DOHH2 (cell line): ENCODE data around the gene ARPC1B.
A peak's percentile ranks its signal among the peaks of the same experiment; 100 is the strongest.

Experiments
- H3F3A ChIP-seq: fragments of 200-600 bp; sonication (generic), shearing (Covaris generic); 2 replicates; pipeline ENCODE4 v1.6.0; 2016; ENCODE audit warnings: antibody characterized with exemption, mild to moderate bottlenecking; ENCODE audit not compliant: control insufficient read depth, insufficient read depth
- H3K27ac ChIP-seq: fragments of 200-600 bp; sonication (generic); 2 replicates; pipeline ENCODE4 v1.5.1; 2014; ENCODE audit warnings: low read depth, mild to moderate bottlenecking, low read length, moderate library complexity
- H3K27me3 ChIP-seq: fragments of 200-600 bp; sonication (generic); 2 replicates; pipeline ENCODE4 v1.6.1; 2014; ENCODE audit warnings: mild to moderate bottlenecking, low read length, mixed read lengths; ENCODE audit not compliant: control insufficient read depth
- H3K36me3 ChIP-seq: fragments of 200-600 bp; sonication (generic); 2 replicates; pipeline ENCODE4 v1.6.1; 2014; ENCODE audit warnings: mild to moderate bottlenecking, low read length, moderate library complexity, mixed read lengths; ENCODE audit not compliant: control insufficient read depth
- H3K4me1 ChIP-seq: fragments of 200-600 bp; sonication (generic); 2 replicates; pipeline ENCODE4 v1.6.1; 2014; ENCODE audit warnings: mild to moderate bottlenecking, low read length, mixed read lengths; ENCODE audit not compliant: control insufficient read depth
- H3K4me2 ChIP-seq: fragments of 200-600 bp; sonication (generic); 2 replicates; pipeline ENCODE4 v1.6.0; 2014; ENCODE audit warnings: mild to moderate bottlenecking, low read length, moderate library complexity
- H3K4me3 ChIP-seq: fragments of 200-600 bp; sonication (generic); 2 replicates; pipeline ENCODE4 v1.5.1; 2014; ENCODE audit warnings: mild to moderate bottlenecking, low read length, mixed read lengths
- H3K79me2 ChIP-seq: fragments of 200-600 bp; sonication (generic); 2 replicates; pipeline ENCODE4 v1.6.1; 2014; ENCODE audit warnings: mild to moderate bottlenecking, low read length, mixed read lengths; ENCODE audit not compliant: control insufficient read depth
- H3K9me2 ChIP-seq: fragments of 200-600 bp; sonication (generic); replicated peaks from 2 replicates; pipeline ENCODE4 v1.6.1; 2014; ENCODE audit warnings: mild to moderate bottlenecking, low read length, mixed read lengths; ENCODE audit not compliant: control insufficient read depth
- H3K9me3 ChIP-seq: fragments of 200-600 bp; sonication (generic); 2 replicates; pipeline ENCODE4 v1.6.1; 2014; ENCODE audit warnings: antibody characterized with exemption, low read length, mixed read lengths; ENCODE audit not compliant: control insufficient read depth, insufficient read depth
- H4K20me1 ChIP-seq: fragments of 200-600 bp; sonication (generic); 2 replicates; pipeline ENCODE4 v1.6.0; 2014; ENCODE audit warnings: low read depth, mild to moderate bottlenecking, antibody characterized with exemption, low read length, moderate library complexity; ENCODE audit not compliant: control insufficient read depth, insufficient read depth
- CTCF ChIP-seq: fragments of 200-600 bp; sonication (generic); IDR thresholded peaks from one replicate; pipeline ENCODE4 v1.5.1; 2014; ENCODE audit warnings: antibody characterized with exemption, mild to moderate bottlenecking, low read depth, low read length; ENCODE audit not compliant: poor library complexity, severe bottlenecking
- EZH2phosphoT487 ChIP-seq: fragments of 200-600 bp; sonication (generic); IDR thresholded peaks from 2 replicates; pipeline ENCODE4 v1.6.1; 2017; ENCODE audit warnings: borderline replicate concordance, mild to moderate bottlenecking, antibody characterized with exemption, low read length, moderate library complexity, mixed read lengths

The ARPC1B gene

GRCh38 chr7:99362801-99363200 lies 11.7 kb upstream of the ARPC1B start:
- Histone ChIP-seq H3F3A (peaks cover 9% of the 10 kb centered on the region), H3K4me2 (no peak overlapping the region), H3K4me1 (no peaks in the 10 kb centered on the region), H3K79me2 (no peaks in the 10 kb centered on the region), H3K36me3 (peaks cover 80% of the 10 kb centered on the region), H3K4me3 (no peak overlapping the region), H3K9me3 (no peaks in the 10 kb centered on the region), H3K27ac (no peak overlapping the region), H3K27me3 (no peaks in the 10 kb centered on the region), H4K20me1 (no peaks in the 10 kb centered on the region), H3K9me2 (no peaks in the 10 kb centered on the region)
- no peak for TF ChIP-seq CTCF
- TF ChIP-seq EZH2phosphoT487 = no peak

GRCh38 chr7:99363286-99363685 lies 11.2 kb upstream of the ARPC1B start:
- no peaks in the 10 kb centered on the region for H4K20me1 ChIP-seq
- H3K4me2 ChIP-seq = no peak overlapping the region
- H3K79me2 ChIP-seq = no peaks in the 10 kb centered on the region
- TF ChIP-seq CTCF (no peak), EZH2phosphoT487 (no peak)
- H3K4me1 ChIP-seq = no peaks in the 10 kb centered on the region
- H3F3A ChIP-seq = peaks cover 9% of the 10 kb centered on the region
- peaks cover 76% of the 10 kb centered on the region for H3K36me3 ChIP-seq
- H3K4me3 ChIP-seq = no peak overlapping the region
- no peaks in the 10 kb centered on the region for H3K9me2 ChIP-seq
- H3K9me3 ChIP-seq = no peaks in the 10 kb centered on the region
- no peak overlapping the region for H3K27ac ChIP-seq
- H3K27me3 ChIP-seq = no peaks in the 10 kb centered on the region

- Histone ChIP-seq H3K4me2 (no peak overlapping the region), H3K4me1 (no peaks in the 10 kb centered on the region), H3K27ac (no peak overlapping the region), H3K36me3 (peaks cover 58% of the 10 kb centered on the region), H3F3A (peaks cover 9% of the 10 kb centered on the region), H3K9me2 (no peaks in the 10 kb centered on the region), H3K4me3 (no peak overlapping the region), H4K20me1 (0 out of 2 replicates have a peak, but pooled peaks cover 3% of the 10 kb centered on the region), H3K9me3 (no peaks in the 10 kb centered on the region), H3K27me3 (no peaks in the 10 kb centered on the region), H3K79me2 (no peaks in the 10 kb centered on the region)
- TF ChIP-seq CTCF (peak; percentile 82), EZH2phosphoT487 (no peak)
Observed at GRCh38 chr7:99365318-99366141, 9.0 kb upstream of the ARPC1B start.
